ELR (cell line): ENCODE results near the gene HOTAIR.

Experiments
- DNase-seq: peaks from one replicate; pipeline ENCODE4 v3.0.0-alpha.2; 2015; ENCODE audit warnings: low read depth

Gene HOTAIR

GRCh38 chr12:54011665-54012532 is 37.1 kb upstream of the HOTAIR start:
- DNase-seq = no peak

GRCh38 chr12:54010972-54011664 is 36.4 kb upstream of the HOTAIR start:
- DNase-seq = no peak

GRCh38 chr12:54010053-54010971 is 35.6 kb upstream of the HOTAIR start:
- no peak for DNase-seq

- peak; percentile 57 for DNase-seq
Observed at GRCh38 chr12:54009171-54010052, 34.7 kb upstream of the HOTAIR start.

GRCh38 chr12:54008260-54008552 is 33.5 kb upstream of the HOTAIR start:
- DNase-seq = no peak

GRCh38 chr12:54007538-54008259 is 32.9 kb upstream of the HOTAIR start:
- no peak for DNase-seq

GRCh38 chr12:54006559-54007220 is 31.9 kb upstream of the HOTAIR start:
- no peak for DNase-seq

- DNase-seq = peak; percentile 85
Observed at GRCh38 chr12:54005853-54006558, 31.3 kb upstream of the HOTAIR start.

- no peak for DNase-seq
Observed at GRCh38 chr12:54005531-54005852, 30.7 kb upstream of the HOTAIR start.

- no peak for DNase-seq
Observed at GRCh38 chr12:54004841-54005530, 30.2 kb upstream of the HOTAIR start.

GRCh38 chr12:54004063-54004840 is 29.5 kb upstream of the HOTAIR start:
- DNase-seq = peak; percentile 51

GRCh38 chr12:54003625-54004024 is 28.9 kb upstream of the HOTAIR start:
- DNase-seq = no peak

GRCh38 chr12:54002915-54003389 is 28.2 kb upstream of the HOTAIR start:
- DNase-seq = no peak

- no peak for DNase-seq
Observed at GRCh38 chr12:54002278-54002914, 27.6 kb upstream of the HOTAIR start.

- no peak for DNase-seq
Observed at GRCh38 chr12:54001283-54002187, 26.8 kb upstream of the HOTAIR start.
